ENCODE results near the gene TMOD3. TPM values are rescaled to one million over a fixed set of nuclear protein-coding genes. Genes with fewer than 3 reads are reported as not detected.

The TMOD3 gene
- total RNA-seq, 5 donors from 2014 or later (not counting 1 experiment from before 2014, with no cell fraction given) = 47.2 to 55.8 (median 53.4) TPM

- Mint-ChIP-seq H3K9me3 (no peaks in the 10 kb centered on the region), H3K27me3 (no peaks in the 10 kb centered on the region), H3K27ac (peak overlapping the region; percentile 15 to 23), H3K4me3 (peak overlapping the region in 1 of 3 donors; percentile 7), H3K4me1 (peaks cover 80 to 84% (median 83%) of the 10 kb centered on the region in 3 donors), H3K36me3 (peaks cover 6% of the 10 kb centered on the region)
- no peaks in the 10 kb centered on the region for H3K27me3 ChIP-seq (replicated peaks in 1 of 2; ENCODE audit: control insufficient read depth in 2 of 2, extremely low read depth in 1 of 2, insufficient read depth in 2 of 2, low read length in 1 of 2)
- ATAC-seq (replicated peaks in 1 of 4) (no peak), DNase-seq (no peak)
- ChIA-PET CTCF (interaction anchor here in 1 of 2 donors (1.7 kb wide), 1 partner anchor 10 kb away, joined by 4 read pairs; no protein-coding TSS in a partner anchor), POLR2A (interaction anchor here in 1 of 2 donors (0.6 kb wide), 1 partner anchor 9 kb away, joined by 3 read pairs; no protein-coding TSS in a partner anchor)
- H3K9me3 ChIP-seq = no peaks in the 10 kb centered on the region
- H3K4me1 ChIP-seq (ENCODE audit: control insufficient read depth in 1 of 2, extremely low read depth in 1 of 2, insufficient read depth in 2 of 2, low read length in 2 of 2) = peaks cover 28 to 37% of the 10 kb centered on the region in 2 experiments
- no peaks in the 10 kb centered on the region for H3K36me3 ChIP-seq (ENCODE audit: control insufficient read depth in 2 of 2, extremely low read depth in 1 of 2, insufficient read depth in 1 of 2, low read length in 1 of 2)
- no peak overlapping the region for H3K27ac ChIP-seq (ENCODE audit: low read length)
- H3K4me3 ChIP-seq (ENCODE audit: control insufficient read depth in 1 of 2, extremely low read depth in 1 of 2, low read length in 1 of 2) = no peak overlapping the region
- 100% methylated on average over 1 of the region's 4 CpGs for WGBS (ENCODE audit: insufficient coverage)
Measured at GRCh38 chr15:51844747-51845426, 15.4 kb downstream of the TMOD3 start.

GRCh38 chr15:51846066-51846462, 16.6 kb downstream of the TMOD3 start:
- Histone ChIP-seq H3K27ac (ENCODE audit: low read length) (no peak overlapping the region), H3K9me3 (no peaks in the 10 kb centered on the region), H3K4me1 (ENCODE audit: control insufficient read depth in 1 of 2, extremely low read depth in 1 of 2, insufficient read depth in 2 of 2, low read length in 2 of 2) (peaks cover 28 to 30% of the 10 kb centered on the region in 2 experiments), H3K36me3 (ENCODE audit: control insufficient read depth in 2 of 2, extremely low read depth in 1 of 2, insufficient read depth in 1 of 2, low read length in 1 of 2) (no peaks in the 10 kb centered on the region), H3K4me3 (ENCODE audit: control insufficient read depth in 1 of 2, extremely low read depth in 1 of 2, low read length in 1 of 2) (no peak overlapping the region), H3K27me3 (replicated peaks in 1 of 2; ENCODE audit: control insufficient read depth in 2 of 2, extremely low read depth in 1 of 2, insufficient read depth in 2 of 2, low read length in 1 of 2) (no peaks in the 10 kb centered on the region)
- no CpG with 5 or more reads among the region's 3 CpGs for WGBS (ENCODE audit: insufficient coverage)
- Mint-ChIP-seq H3K27ac (no peak overlapping the region), H3K4me3 (peak overlapping the region in 1 of 3 donors; percentile 48), H3K27me3 (no peaks in the 10 kb centered on the region), H3K4me1 (peaks cover 80 to 85% (median 84%) of the 10 kb centered on the region in 3 donors), H3K9me3 (no peaks in the 10 kb centered on the region), H3K36me3 (peaks cover 6% of the 10 kb centered on the region)
- ATAC-seq (replicated peaks in 1 of 4) (no peak), DNase-seq (no peak)
- POLR2A ChIA-PET = no interaction called here
- CTCF ChIA-PET = interaction anchor here in 1 of 2 donors (1.7 kb wide), 1 partner anchor 9 kb away, joined by 4 read pairs; no protein-coding TSS in a partner anchor

- no CpG with 5 or more reads among the region's 3 CpGs for WGBS (ENCODE audit: insufficient coverage)
- POLR2A ChIA-PET = no interaction called here
- no peaks in the 10 kb centered on the region for H3K36me3 ChIP-seq (ENCODE audit: control insufficient read depth in 2 of 2, extremely low read depth in 1 of 2, insufficient read depth in 1 of 2, low read length in 1 of 2)
- H3K4me3 ChIP-seq (ENCODE audit: control insufficient read depth in 1 of 2, extremely low read depth in 1 of 2, low read length in 1 of 2) = no peak overlapping the region
- Mint-ChIP-seq H3K36me3 (peaks cover 6% of the 10 kb centered on the region), H3K27ac (peak overlapping the region; percentile 63), H3K9me3 (no peaks in the 10 kb centered on the region), H3K4me3 (peak overlapping the region in 2 of 3 donors; percentile 28 to 48), H3K27me3 (no peaks in the 10 kb centered on the region), H3K4me1 (peaks cover 80 to 84% (median 83%) of the 10 kb centered on the region in 3 donors)
- DNase-seq (peak in 1 of 35 experiments; percentile 6), ATAC-seq (replicated peaks in 1 of 4) (peak; percentile 27 to 57 (median 42))
- H3K27me3 ChIP-seq (replicated peaks in 1 of 2; ENCODE audit: control insufficient read depth in 2 of 2, extremely low read depth in 1 of 2, insufficient read depth in 2 of 2, low read length in 1 of 2) = no peaks in the 10 kb centered on the region
- H3K4me1 ChIP-seq (ENCODE audit: control insufficient read depth in 1 of 2, extremely low read depth in 1 of 2, insufficient read depth in 2 of 2, low read length in 2 of 2) = peaks cover 25 to 27% of the 10 kb centered on the region in 2 experiments
- H3K9me3 ChIP-seq = no peaks in the 10 kb centered on the region
- CTCF ChIA-PET = interaction anchor here in 1 of 2 donors (0.6 kb wide), 1 partner anchor 59 kb away, joined by 7 read pairs; no protein-coding TSS in a partner anchor
- H3K27ac ChIP-seq (ENCODE audit: low read length) = no peak overlapping the region
Measured at GRCh38 chr15:51846463-51847230, 17.2 kb downstream of the TMOD3 start.

DNA sequence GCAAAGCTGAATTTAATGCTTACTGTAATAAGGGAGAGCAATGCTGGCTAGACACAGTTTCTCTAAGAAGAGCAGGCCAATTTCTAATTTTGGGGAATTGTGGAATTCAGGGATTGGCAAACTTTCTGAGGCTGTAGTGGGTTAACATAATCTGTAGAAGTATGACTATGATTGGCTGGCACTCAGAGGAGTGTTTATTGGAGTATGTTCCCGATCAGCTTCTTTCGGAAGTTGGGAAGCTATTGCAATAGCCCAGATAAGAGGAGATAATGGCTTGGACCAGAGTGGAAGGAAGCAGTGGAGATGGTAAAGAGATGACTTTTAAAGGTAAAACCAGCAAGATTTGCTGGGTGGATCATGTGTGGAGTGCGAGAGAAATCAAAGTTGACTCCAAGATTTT, 19.4 kb downstream of the TMOD3 start:
- Histone ChIP-seq H3K36me3 (ENCODE audit: control insufficient read depth in 2 of 2, extremely low read depth in 1 of 2, insufficient read depth in 1 of 2, low read length in 1 of 2) (no peaks in the 10 kb centered on the region), H3K9me3 (no peaks in the 10 kb centered on the region), H3K27me3 (replicated peaks in 1 of 2; ENCODE audit: control insufficient read depth in 2 of 2, extremely low read depth in 1 of 2, insufficient read depth in 2 of 2, low read length in 1 of 2) (no peaks in the 10 kb centered on the region), H3K4me3 (ENCODE audit: control insufficient read depth in 1 of 2, extremely low read depth in 1 of 2, low read length in 1 of 2) (no peak overlapping the region), H3K27ac (ENCODE audit: low read length) (no peak overlapping the region), H3K4me1 (ENCODE audit: control insufficient read depth in 1 of 2, extremely low read depth in 1 of 2, insufficient read depth in 2 of 2, low read length in 2 of 2) (peaks cover 13 to 15% of the 10 kb centered on the region in 2 experiments)
- ATAC-seq (replicated peaks in 1 of 4) (no peak), DNase-seq (no peak)
- H3K36me3 Mint-ChIP-seq = peaks cover 6% of the 10 kb centered on the region
- ChIA-PET CTCF (interaction anchor here in 1 of 2 donors (0.9 to 1.1 kb wide), 2 partner anchors 13 to 40 kb away, joined by 3 read pairs; no protein-coding TSS in a partner anchor), POLR2A (no interaction called here)
- no peaks in the 10 kb centered on the region for H3K27me3 Mint-ChIP-seq
- H3K9me3 Mint-ChIP-seq = no peaks in the 10 kb centered on the region
- peaks cover 84 to 86% (median 85%) of the 10 kb centered on the region in 3 donors for H3K4me1 Mint-ChIP-seq
- H3K4me3 Mint-ChIP-seq = no peak overlapping the region
- no peak overlapping the region for H3K27ac Mint-ChIP-seq
- WGBS (ENCODE audit: insufficient coverage) = 98% methylated on average over 3 of the region's 3 CpGs

- no peaks in the 10 kb centered on the region for H3K9me3 Mint-ChIP-seq
- no peaks in the 10 kb centered on the region for H3K36me3 ChIP-seq (ENCODE audit: control insufficient read depth in 2 of 2, extremely low read depth in 1 of 2, insufficient read depth in 1 of 2, low read length in 1 of 2)
- H3K4me1 Mint-ChIP-seq = peaks cover 86 to 91% (median 87%) of the 10 kb centered on the region in 3 donors
- H3K27ac ChIP-seq (ENCODE audit: low read length) = no peak overlapping the region
- peaks cover 13 to 15% of the 10 kb centered on the region in 2 experiments for H3K4me1 ChIP-seq (ENCODE audit: control insufficient read depth in 1 of 2, extremely low read depth in 1 of 2, insufficient read depth in 2 of 2, low read length in 2 of 2)
- DNase-seq = no peak
- WGBS (ENCODE audit: insufficient coverage) = 97% methylated on average over 3 of the region's 3 CpGs
- H3K27me3 Mint-ChIP-seq = no peaks in the 10 kb centered on the region
- peaks cover 6% of the 10 kb centered on the region for H3K36me3 Mint-ChIP-seq
- ChIA-PET POLR2A (no interaction called here), CTCF (interaction anchor here in 1 of 2 donors (0.9 kb wide), 1 partner anchor 39 kb away, joined by 3 read pairs; no protein-coding TSS in a partner anchor)
- ATAC-seq (replicated peaks in 1 of 4) = no peak
- no peak overlapping the region for H3K4me3 ChIP-seq (ENCODE audit: control insufficient read depth in 1 of 2, extremely low read depth in 1 of 2, low read length in 1 of 2)
- no peaks in the 10 kb centered on the region for H3K27me3 ChIP-seq (replicated peaks in 1 of 2; ENCODE audit: control insufficient read depth in 2 of 2, extremely low read depth in 1 of 2, insufficient read depth in 2 of 2, low read length in 1 of 2)
- no peaks in the 10 kb centered on the region for H3K9me3 ChIP-seq
- H3K4me3 Mint-ChIP-seq = no peak overlapping the region
- no peak overlapping the region for H3K27ac Mint-ChIP-seq
Measured at GRCh38 chr15:51849860-51850259, 20.4 kb downstream of the TMOD3 start.

DNA sequence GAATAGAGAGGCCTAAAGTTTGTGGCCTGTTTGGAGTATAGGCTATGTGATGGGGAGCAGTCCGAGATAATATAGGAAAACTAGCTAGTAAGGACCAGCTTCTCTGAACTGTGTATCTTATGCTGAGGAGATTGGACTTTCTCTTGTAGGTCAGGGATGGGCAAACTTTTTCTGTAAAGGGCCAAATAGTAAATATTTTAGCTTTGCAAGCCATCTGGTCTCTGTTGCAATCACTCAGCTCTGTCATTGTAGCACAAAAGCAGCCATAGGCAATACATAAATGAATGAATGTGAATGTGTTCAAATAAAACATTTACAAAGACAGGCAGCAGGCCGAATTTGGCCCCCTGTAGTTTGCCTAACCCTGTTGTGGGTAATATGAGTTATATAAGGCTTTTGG, 24.5 kb downstream of the TMOD3 start:
- H3K4me3 ChIP-seq (ENCODE audit: control insufficient read depth in 1 of 2, extremely low read depth in 1 of 2, low read length in 1 of 2) = no peak overlapping the region
- no peak overlapping the region for H3K27ac ChIP-seq (ENCODE audit: low read length)
- H3K27me3 Mint-ChIP-seq = no peaks in the 10 kb centered on the region
- ATAC-seq (replicated peaks in 1 of 4) (no peak), DNase-seq (no peak)
- H3K4me1 ChIP-seq (ENCODE audit: control insufficient read depth in 1 of 2, extremely low read depth in 1 of 2, insufficient read depth in 2 of 2, low read length in 2 of 2) = peaks cover 0 to 5% of the 10 kb centered on the region in 2 experiments
- H3K27ac Mint-ChIP-seq = no peak overlapping the region
- ChIA-PET POLR2A (interaction anchor here (0.6 to 1.0 kb wide), 2 partner anchors 8 to 9 kb away, joined by 3 read pairs; no protein-coding TSS in a partner anchor), CTCF (no interaction called here)
- peaks cover 79 to 81% (median 81%) of the 10 kb centered on the region in 3 donors for H3K4me1 Mint-ChIP-seq
- H3K36me3 ChIP-seq (ENCODE audit: control insufficient read depth in 2 of 2, extremely low read depth in 1 of 2, insufficient read depth in 1 of 2, low read length in 1 of 2) = no peaks in the 10 kb centered on the region
- WGBS (ENCODE audit: insufficient coverage) = 100% methylated on average over 1 of the region's 2 CpGs
- H3K9me3 ChIP-seq = no peaks in the 10 kb centered on the region
- H3K4me3 Mint-ChIP-seq = no peak overlapping the region
- H3K36me3 Mint-ChIP-seq = peaks cover 8% of the 10 kb centered on the region
- no peaks in the 10 kb centered on the region for H3K27me3 ChIP-seq (replicated peaks in 1 of 2; ENCODE audit: control insufficient read depth in 2 of 2, extremely low read depth in 1 of 2, insufficient read depth in 2 of 2, low read length in 1 of 2)
- H3K9me3 Mint-ChIP-seq = peaks cover 0 to under 1% (median 0%) of the 10 kb centered on the region in 3 donors
